Ishikawa (cell line): ENCODE measurements around the gene FAM184A.

ENCODE experiments used
- CREB1 ChIP-seq: IDR thresholded peaks from 2 replicates; pipeline ENCODE4 v1.6.1; 2012; ENCODE audit warnings: low read depth
- EGR1 ChIP-seq: IDR thresholded peaks from 2 replicates; pipeline ENCODE4 v1.6.1; 2012
- EP300 ChIP-seq: IDR thresholded peaks from 2 replicates; pipeline ENCODE4 v1.6.1; 2012; ENCODE audit warnings: borderline replicate concordance
- FOXM1 ChIP-seq: IDR thresholded peaks from 2 replicates; pipeline ENCODE4 v1.6.1; 2012; ENCODE audit warnings: low read depth, borderline replicate concordance
- MAX ChIP-seq: IDR thresholded peaks from 2 replicates; pipeline ENCODE4 v1.6.1; 2012
- NFIC ChIP-seq: IDR thresholded peaks from 2 replicates; pipeline ENCODE4 v1.6.1; 2012
- RAD21 ChIP-seq: IDR thresholded peaks from 2 replicates; pipeline ENCODE4 v1.6.1; 2012; ENCODE audit warnings: low read depth
- TAF1 ChIP-seq: IDR thresholded peaks from 2 replicates; pipeline ENCODE4 v1.6.1; 2012; ENCODE audit warnings: low read depth, mild to moderate bottlenecking
- ZBTB7A ChIP-seq: IDR thresholded peaks from 2 replicates; pipeline ENCODE4 v1.6.1; 2012; ENCODE audit warnings: low read depth

DNA sequence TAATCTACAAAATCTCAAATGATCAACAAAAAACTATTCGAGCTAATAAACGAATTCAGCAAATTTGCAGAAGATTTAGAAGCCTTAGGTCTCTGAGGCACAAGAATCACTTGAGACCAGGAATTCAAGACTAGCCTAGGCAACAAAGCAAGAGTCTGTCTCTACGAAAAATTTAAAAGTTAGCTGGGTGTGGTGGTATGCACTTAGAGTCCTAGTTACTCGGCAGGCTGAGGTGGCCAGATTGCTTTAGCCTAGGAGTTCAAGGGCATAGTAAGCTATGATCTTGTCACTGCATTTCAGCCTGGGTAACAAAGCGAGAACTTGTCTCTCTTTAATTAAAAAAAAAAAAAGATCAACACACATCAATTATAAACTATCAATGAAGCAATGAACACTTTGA lies 34.2 kb downstream of the FAM184A start:
- TF ChIP-seq FOXM1 (no peak), EGR1 (no peak), CREB1 (no peak), MAX (no peak), EP300 (no peak), ZBTB7A (no peak), TAF1 (no peak), RAD21 (no peak), NFIC (no peak)
